ENCODE data around the gene TEX50.
"Not testable (repeated sequence)": the region's sequence is repeated elsewhere in the genome, so short reads cannot be mapped to it uniquely, and the experiment has no call there.

Gene TEX50

DNA sequence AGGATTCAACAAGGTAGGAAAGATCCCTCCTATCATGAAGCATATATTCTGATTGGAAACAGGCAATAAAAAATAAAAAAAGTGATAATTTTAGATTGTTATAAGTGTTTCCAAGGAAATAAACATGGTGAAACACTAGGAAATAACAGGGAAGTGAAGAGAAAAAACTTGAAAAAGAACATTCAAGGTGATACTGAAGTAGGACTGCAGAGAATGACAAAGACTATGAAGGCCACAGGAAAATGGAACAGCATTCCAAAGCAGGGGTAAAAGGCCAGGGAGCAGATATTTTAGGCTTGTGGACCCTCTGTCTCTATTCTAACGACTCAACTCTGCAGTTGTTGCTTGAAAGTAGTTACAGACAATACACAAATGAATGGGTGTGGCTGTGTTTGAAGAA lies 26.6 kb downstream of the TEX50 start:
- DNase-seq (ENCODE audit: low read depth), result no peak

DNA sequence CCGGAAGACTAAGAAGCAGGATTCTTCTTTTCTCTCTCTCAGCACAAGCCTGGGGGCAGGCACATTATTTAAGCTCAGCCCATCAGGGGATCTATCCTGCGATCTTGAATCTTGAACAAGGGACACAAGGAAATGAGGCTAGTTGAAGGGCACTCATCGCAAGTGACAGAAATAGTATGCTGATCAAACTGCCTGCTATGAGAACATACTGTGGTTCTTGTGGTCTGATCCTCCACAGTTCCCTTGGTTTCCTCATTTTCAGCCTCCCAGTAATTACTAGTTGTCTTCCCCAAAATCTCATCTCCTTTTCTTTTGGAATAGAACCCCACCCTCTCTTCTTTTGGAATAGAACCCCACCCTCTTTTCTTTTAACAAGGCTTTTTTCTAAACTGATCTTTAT lies 28.0 kb downstream of the TEX50 start:
- DNase-seq (ENCODE audit: low read depth), result no peak

- DNase-seq (ENCODE audit: low read depth), result no peak
Measured at GRCh38 chr1:173666646-173667045, 31.5 kb downstream of the TEX50 start.

DNA sequence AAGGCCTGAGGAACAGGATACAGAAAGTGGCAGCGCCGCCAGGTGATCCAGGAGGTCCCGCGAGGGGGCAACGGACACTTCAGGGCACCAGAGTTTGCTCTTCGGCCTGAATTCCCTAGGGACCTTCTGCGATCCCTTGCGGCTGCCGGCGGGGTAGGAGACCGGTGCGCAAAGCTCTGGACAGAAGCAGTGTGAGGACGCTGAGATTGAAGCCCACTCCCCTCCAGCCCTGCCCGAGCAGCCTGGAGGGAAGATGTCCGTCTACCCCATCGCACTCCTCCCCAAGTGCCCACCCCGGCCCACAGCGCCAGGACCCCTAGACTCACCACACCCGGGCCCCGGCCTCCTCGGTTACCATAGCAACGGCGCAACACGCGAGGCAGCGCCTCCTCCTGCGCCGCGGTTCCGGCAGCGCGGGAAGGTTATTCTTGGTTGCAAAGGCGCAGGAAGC lies 34.4 kb downstream of the TEX50 start, which contains the start of gene ANKRD45:
ANKRD45 (minus strand) TSS at position 361 of the 451 bp plus-strand sequence. CDS start 10,433 bp downstream, outside the sequence.
- no peak for DNase-seq (ENCODE audit: low read depth)

GRCh38 chr1:173674496-173674895 lies 39.4 kb downstream of the TEX50 start:
- not testable (repeated sequence) for DNase-seq (ENCODE audit: low read depth)

DNA sequence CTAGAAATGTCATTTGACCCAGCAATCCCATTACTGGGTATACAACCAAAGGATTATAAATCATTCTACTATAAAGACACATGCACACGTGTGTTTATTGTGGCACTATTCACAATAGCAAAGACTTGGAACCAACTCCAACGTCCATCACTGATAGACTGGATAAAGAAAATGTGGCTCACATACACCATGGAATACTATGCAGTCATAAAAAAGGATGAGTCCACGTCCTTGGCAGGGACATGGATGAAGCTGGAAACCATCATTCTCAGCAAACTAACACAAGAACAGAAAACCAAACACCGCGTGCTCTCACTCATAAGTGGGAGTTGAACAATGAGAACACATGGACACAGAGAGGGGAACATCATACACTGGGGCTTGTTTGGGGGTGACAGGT lies 45.0 kb downstream of the TEX50 start:
- not testable (repeated sequence) for DNase-seq (ENCODE audit: low read depth)

DNA sequence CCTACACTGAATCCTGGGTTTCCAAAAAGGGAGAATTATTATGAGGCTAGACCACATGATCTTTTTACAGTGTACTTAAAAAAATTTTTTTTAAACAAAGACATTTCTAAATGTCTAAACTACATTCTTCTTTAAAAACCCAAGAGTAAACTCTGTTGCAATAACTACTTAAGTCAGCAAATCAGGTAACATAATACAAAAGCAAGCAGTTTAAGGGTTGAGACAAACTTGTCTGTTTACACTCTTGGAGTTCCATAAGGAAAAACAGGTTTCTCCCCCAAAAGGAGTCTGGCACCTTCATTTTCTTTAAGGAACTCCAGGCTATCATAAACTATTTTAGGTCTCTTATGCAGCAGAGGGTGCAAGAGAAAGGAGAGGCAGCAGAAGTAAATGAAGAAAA lies 47.0 kb downstream of the TEX50 start:
- DNase-seq (ENCODE audit: low read depth), result no peak

DNA sequence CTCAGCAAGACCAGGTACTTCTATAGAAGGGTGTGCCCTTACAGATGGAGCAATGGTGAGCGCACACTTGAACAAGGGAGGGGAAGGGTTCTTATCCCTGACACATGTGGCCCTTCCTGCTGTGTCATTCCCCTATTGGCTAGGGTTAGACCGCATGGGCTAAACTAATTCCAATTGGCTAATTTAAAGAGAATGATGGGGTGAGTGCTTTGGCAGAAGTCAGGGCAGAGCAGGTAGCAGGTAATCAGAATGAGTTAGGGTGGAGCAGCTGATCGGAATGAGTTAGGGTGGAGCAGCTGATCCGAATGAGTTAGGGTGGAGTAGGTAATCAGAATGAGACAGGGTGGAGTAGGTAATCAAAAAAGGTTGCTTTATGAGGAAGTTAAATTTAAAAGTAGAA lies 48.7 kb downstream of the TEX50 start:
- not testable (repeated sequence) for DNase-seq (ENCODE audit: low read depth)

DNA sequence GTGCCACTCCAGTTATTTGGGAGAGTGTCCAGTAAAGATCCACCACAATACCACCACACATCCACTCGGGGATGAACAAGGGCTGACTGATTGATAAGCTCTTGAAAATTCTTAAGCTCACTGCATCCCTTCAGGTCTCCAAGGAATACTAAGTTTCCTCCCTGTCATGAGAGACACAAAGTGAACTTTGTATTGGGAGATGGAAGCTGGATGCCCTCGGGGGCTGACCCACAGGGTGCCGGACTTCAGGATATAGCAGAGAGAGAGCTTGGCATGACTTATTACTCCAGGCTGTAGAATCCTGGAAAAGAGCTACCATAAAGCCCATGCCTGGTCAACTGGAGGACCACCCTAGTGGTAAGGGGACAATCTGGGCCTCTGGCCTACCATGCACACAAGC lies 50.0 kb downstream of the TEX50 start:
- DNase-seq (ENCODE audit: low read depth), result not testable (repeated sequence)

All from activated T-cell treated with anti-CD3 and anti-CD28 coated beads for 24 hours (primary cell).